ENCODE measurements around the gene ABCC8. TPM values are rescaled to one million over a fixed set of nuclear protein-coding genes. Genes with fewer than 3 reads are reported as not detected.

ABCC8 gene
- total RNA-seq, 1 experiment from 2014 or later, result 2.4 TPM

DNA sequence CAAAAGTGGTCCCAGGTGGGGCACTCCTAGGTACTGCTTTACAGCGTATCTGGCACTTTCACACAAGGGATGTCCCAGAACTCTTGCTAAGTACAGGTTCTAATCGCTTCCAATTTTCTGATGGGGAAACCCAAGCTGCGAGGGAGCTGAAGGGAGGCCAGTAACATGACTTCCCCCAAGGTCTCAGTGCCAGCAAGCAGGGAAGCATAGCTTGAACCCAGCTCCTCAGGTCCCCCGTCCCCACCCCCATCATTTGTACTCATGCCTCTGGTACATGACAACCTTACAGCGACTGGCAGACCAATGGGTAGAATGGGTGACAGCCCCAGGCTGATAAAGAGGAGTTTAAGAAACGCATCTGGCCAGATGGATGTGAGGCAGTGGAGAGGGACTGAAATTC is 716 bp upstream of the ABCC8 start:
- H2BK5ac ChIP-seq (ENCODE audit: insufficient read length, low read length), result no peak overlapping the region
- Mint-ChIP-seq H3K4me1 (peaks cover 33 to 47% of the 10 kb centered on the region in 2 experiments), H3K27ac (no peak overlapping the region), H3K4me3 (peak overlapping the region; percentile 61 to 82), H3K9me3 (no peaks in the 10 kb centered on the region), H3K36me3 (ENCODE audit: insufficient read depth in 1 of 3, low read depth in 3 of 3) (no peaks in the 10 kb centered on the region; a peak in 1 of 7 replicates), H3K27me3 (ENCODE audit: low read depth) (peaks cover 77% of the 10 kb centered on the region)
- no peak overlapping the region for H2BK12ac ChIP-seq (ENCODE audit: insufficient read length, low read depth, low read length)
- no peak overlapping the region for H2BK120ac ChIP-seq (ENCODE audit: low read depth, low read length, poor library complexity, severe bottlenecking)
- H2AFZ ChIP-seq (ENCODE audit: low read length), result no peak overlapping the region
- no peak overlapping the region for H4K5ac ChIP-seq (ENCODE audit: insufficient read length, low read depth, low read length)
- no peaks in the 10 kb centered on the region for H3K79me2 ChIP-seq (ENCODE audit: insufficient read depth, low read length)
- peaks cover 2% of the 10 kb centered on the region for H4K20me1 ChIP-seq (ENCODE audit: control insufficient read depth, insufficient read depth, insufficient read length)
- no peak for DNase-seq
- peak overlapping the region; percentile 86 for H3K4me2 ChIP-seq (ENCODE audit: insufficient read depth, insufficient read length, low read length)
- no peak overlapping the region for H2BK15ac ChIP-seq (ENCODE audit: low read depth, low read length)
- no peak overlapping the region for H3K14ac ChIP-seq (ENCODE audit: insufficient read depth, low read length)
- H3K4me1 ChIP-seq (ENCODE audit: insufficient read depth, low read length), result no peaks in the 10 kb centered on the region; the same call in 1 of the 2 replicates
- H3T11ph ChIP-seq (ENCODE audit: low read length), result no peak overlapping the region
- H3K18ac ChIP-seq (ENCODE audit: insufficient read length, low read depth, low read length), result no peak overlapping the region
- no peak overlapping the region for H3K56ac ChIP-seq (ENCODE audit: insufficient read length, low read depth, low read length)
- no peak overlapping the region for H4K8ac ChIP-seq (replicated peaks; ENCODE audit: insufficient read length, low read depth, low read length)
- no peak overlapping the region for H2BK20ac ChIP-seq (ENCODE audit: low read depth, low read length, poor library complexity, severe bottlenecking)
- no peak overlapping the region for H3K9ac ChIP-seq (ENCODE audit: extremely low read depth, insufficient read length, low read length)
- peaks cover 33% of the 10 kb centered on the region; the same call in 1 of the 2 replicates for H3K27me3 ChIP-seq (ENCODE audit: insufficient read depth, low read length)
- no peak overlapping the region for H4K91ac ChIP-seq (ENCODE audit: insufficient read length, low read depth, low read length)
- WGBS (ENCODE audit: extremely low coverage, insufficient read length, low lambda C conversion rate), result no CpG with 5 or more reads among the region's 6 CpGs
- TF ChIP-seq, protein P1, sequence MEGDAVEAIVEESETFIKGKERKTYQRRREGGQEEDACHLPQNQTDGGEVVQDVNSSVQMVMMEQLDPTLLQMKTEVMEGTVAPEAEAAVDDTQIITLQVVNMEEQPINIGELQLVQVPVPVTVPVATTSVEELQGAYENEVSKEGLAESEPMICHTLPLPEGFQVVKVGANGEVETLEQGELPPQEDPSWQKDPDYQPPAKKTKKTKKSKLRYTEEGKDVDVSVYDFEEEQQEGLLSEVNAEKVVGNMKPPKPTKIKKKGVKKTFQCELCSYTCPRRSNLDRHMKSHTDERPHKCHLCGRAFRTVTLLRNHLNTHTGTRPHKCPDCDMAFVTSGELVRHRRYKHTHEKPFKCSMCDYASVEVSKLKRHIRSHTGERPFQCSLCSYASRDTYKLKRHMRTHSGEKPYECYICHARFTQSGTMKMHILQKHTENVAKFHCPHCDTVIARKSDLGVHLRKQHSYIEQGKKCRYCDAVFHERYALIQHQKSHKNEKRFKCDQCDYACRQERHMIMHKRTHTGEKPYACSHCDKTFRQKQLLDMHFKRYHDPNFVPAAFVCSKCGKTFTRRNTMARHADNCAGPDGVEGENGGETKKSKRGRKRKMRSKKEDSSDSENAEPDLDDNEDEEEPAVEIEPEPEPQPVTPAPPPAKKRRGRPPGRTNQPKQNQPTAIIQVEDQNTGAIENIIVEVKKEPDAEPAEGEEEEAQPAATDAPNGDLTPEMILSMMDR (conservative IDR thresholded peaks at IDR 0.05), result no peak
- no peaks in the 10 kb centered on the region for H3K79me1 ChIP-seq (ENCODE audit: insufficient read depth, low read depth, low read length, poor library complexity, severe bottlenecking)
- no peak overlapping the region for H3K4ac ChIP-seq (ENCODE audit: low read depth, low read length)
- H3K23ac ChIP-seq (ENCODE audit: insufficient read length, low read depth, low read length), result no peak overlapping the region
- H3K9me3 ChIP-seq (ENCODE audit: control insufficient read depth, low read depth, low read length), result no peaks in the 10 kb centered on the region
- H2AK5ac ChIP-seq (ENCODE audit: insufficient read length, low read length), result no peak overlapping the region
- H3K27ac ChIP-seq (ENCODE audit: insufficient read length, low read depth, low read length), result no peak overlapping the region
- peaks cover 11% of the 10 kb centered on the region for H3K23me2 ChIP-seq (ENCODE audit: insufficient read length, low read depth, low read length, poor library complexity, severe bottlenecking)

Measured in H9 (cell line).